GM18873 (cell line): ENCODE results near the gene CDH4.
"Not testable (repeated sequence)": the region's sequence is repeated elsewhere in the genome, so short reads cannot be mapped to it uniquely, and the experiment has no call there.

Experiments
- ATAC-seq: cut with Tn5 transposase; IDR thresholded peaks from one replicate; pipeline ENCODE4 v1.9.1; 2021; ENCODE audit warnings: mild to moderate bottlenecking, moderate library complexity, moderate number of reproducible peaks; ENCODE audit not compliant: unreplicated experiment, low FRiP score

Gene CDH4

GRCh38 chr20:61960836-61961235 lies 708.8 kb downstream of the CDH4 start:
- no peak for ATAC-seq

- no peak for ATAC-seq
Measured at GRCh38 chr20:61963149-61963548, 711.1 kb downstream of the CDH4 start.

- no peak for ATAC-seq
Measured at GRCh38 chr20:61963885-61964674, 712.0 kb downstream of the CDH4 start.

GRCh38 chr20:61964675-61965605 lies 712.9 kb downstream of the CDH4 start:
- ATAC-seq = no peak

- ATAC-seq = no peak
Measured at GRCh38 chr20:61965606-61966491, 713.8 kb downstream of the CDH4 start.

- no peak for ATAC-seq
Measured at GRCh38 chr20:61966492-61967244, 714.6 kb downstream of the CDH4 start.

- ATAC-seq = no peak
Measured at GRCh38 chr20:61967300-61967699, 715.2 kb downstream of the CDH4 start.

GRCh38 chr20:61968036-61968810 lies 716.2 kb downstream of the CDH4 start:
- ATAC-seq = no peak

DNA sequence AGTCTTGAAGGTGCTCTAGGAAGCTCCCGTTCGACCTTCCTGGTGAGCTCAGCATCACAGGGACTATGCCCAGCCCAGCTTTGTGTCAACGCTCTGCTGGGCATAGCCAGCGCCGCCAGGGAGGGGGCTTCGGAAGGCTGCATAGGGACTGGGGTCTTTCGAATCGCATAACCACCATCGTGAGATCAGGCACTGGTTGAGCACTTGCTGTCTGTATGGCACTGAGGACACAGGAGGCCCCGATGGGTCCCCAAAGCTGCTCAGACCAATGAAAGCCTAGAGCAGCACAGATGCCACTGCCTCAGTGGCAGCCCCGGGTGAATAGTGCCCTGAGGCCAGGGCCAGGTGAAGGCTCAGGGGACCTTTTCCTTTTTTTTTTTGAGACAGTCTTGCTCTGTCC lies 716.9 kb downstream of the CDH4 start:
- ATAC-seq = no peak

GRCh38 chr20:61969806-61970205 lies 717.7 kb downstream of the CDH4 start:
- ATAC-seq = no peak

DNA sequence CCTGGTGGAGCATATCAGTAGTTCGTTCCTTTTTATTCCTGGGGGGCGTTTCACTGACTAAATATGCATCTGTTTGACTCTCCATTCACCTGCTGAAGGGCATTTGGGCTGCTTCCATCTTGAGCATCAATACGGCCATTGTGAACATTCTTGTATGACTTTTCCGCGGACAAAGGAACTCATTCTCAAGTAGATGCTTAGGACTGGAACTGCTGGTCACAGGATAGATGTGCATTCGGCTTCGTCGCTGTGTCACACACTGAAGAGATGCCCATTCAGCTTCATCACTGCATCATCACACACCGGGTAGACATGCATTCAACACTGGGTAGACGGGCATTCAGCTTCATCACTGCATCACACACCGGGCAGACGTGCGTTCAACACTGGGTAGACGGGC lies 718.3 kb downstream of the CDH4 start:
- no peak for ATAC-seq

DNA sequence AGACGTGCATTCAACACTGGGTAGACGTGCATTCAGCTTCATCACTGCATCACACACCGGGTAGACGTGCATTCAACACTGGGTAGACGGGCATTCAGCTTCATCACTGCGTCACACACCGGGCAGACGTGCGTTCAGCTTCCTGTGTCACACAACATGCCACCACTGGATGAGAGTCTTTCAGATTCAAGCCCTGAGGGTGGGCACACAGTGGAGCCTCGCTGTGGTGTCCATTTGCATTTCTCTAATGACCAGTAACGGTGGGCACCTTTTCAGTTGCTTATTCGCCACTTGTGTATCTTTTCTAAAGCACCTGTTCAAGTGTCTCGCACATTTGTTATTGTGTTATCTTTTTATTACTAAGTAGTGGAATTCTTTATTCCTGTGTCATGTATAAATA lies 719.5 kb downstream of the CDH4 start:
- ATAC-seq = not testable (repeated sequence)

- ATAC-seq = no peak
Measured at GRCh38 chr20:61972636-61973508, 720.8 kb downstream of the CDH4 start.

DNA sequence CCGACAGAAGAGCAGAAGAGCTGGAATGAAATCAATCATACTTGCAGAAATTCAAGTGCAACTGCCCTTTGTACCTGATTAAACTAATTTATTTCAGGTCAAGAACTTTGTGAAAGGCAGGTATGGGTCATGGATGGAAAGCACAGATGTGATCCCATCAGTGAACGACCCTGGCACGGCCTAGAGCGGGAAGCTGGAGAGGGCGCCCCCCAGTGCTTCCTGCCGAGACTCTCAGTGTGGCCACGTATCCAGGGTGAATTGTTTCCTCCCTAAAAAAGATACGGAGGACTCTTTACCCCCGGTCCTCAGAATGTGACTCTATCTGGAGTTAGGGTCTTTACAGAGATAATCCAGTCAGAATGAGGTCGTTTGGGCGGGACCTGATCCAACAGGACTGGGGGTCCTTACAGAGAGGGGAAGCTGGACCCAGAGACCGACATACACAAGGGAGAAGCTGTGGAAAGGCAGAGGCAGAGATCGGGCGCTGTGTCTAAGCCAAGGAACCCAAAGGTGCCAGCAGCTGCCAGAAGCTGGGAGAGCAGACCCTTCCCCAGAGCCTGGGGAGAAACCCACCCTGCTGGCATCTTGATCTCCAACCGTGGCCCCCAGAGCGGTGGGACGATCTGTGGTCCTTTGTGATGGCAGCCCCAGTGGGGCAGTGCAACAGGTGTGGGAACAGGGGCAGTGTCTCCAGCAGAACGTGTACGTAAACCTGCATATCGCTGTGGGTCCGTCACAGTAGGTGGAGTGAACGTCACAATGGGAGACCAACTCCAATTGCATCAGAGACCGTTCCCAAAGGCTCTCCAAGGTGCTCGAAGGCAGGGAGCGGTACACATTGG lies 721.7 kb downstream of the CDH4 start:
- ATAC-seq = no peak

DNA sequence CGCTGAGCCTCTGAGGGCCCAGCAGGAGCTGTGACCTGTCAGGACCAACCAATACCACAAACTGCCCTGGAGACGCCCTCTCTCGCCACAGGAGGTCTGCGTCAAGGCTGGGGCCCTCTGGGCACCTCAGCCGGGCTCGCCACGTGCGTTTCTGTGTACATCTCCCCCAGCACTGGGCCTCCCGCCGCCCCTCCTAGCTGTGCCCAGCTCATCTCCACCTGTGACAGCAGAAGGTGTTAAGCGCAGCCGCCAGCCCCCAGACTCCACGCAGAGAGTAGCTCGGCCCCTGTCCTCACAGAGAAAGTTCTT lies 722.2 kb downstream of the CDH4 start:
- no peak for ATAC-seq

- no peak for ATAC-seq
Measured at GRCh38 chr20:61975407-61976129, 723.5 kb downstream of the CDH4 start.

DNA sequence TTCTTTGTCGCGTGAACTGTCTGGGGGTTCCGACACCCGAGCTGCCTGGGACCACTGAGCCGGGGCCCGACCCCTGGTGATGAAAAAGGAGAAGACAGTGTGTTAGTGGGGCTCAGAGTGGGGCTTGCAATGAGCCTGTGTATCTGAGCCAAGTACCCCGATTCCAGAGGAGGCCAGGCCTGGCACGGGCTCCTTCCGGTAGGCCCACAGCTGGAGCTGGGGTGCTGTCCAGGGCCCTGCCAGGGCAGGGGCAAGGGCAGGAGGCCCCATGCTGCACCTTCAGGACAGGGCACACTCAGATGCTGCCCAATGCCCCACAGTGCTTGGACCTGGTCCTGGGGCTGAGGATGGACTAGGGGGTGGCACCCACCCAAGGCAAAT lies 724.2 kb downstream of the CDH4 start:
- no peak for ATAC-seq
